G401.6 (cell line): ENCODE measurements around the gene MICALL1.

Experiments
- FAIRE-seq: peaks from 2 replicates; lab custom pipeline; 2012; peaks lifted over from hg19 to GRCh38; lab: Jason Lieb, UNC

MICALL1 gene

GRCh38 chr22:37905534-37906363, at the start of gene MICALL1:
MICALL1 (plus strand) TSS chr22:37906297; CDS start chr22:37906423, 126 bp downstream.
- FAIRE-seq = no peak

GRCh38 chr22:37860796-37861421, 45.2 kb upstream of the MICALL1 start:
- FAIRE-seq = no peak

- no peak for FAIRE-seq
These were observed 43.3 kb upstream of the MICALL1 start for GRCh38 chr22:37862570-37863325.

- FAIRE-seq = no peak
These were observed 40.6 kb upstream of the MICALL1 start for GRCh38 chr22:37865510-37865909.

- FAIRE-seq = no peak
These were observed 35.8 kb upstream of the MICALL1 start for GRCh38 chr22:37870273-37870672.

GRCh38 chr22:37880668-37881440, 25.2 kb upstream of the MICALL1 start:
- no peak for FAIRE-seq

- FAIRE-seq = no peak
These were observed 21.7 kb upstream of the MICALL1 start for GRCh38 chr22:37884420-37884819.

GRCh38 chr22:37887584-37888378, 18.3 kb upstream of the MICALL1 start:
- no peak for FAIRE-seq

GRCh38 chr22:37891926-37892325, 14.2 kb upstream of the MICALL1 start:
- no peak for FAIRE-seq

GRCh38 chr22:37892566-37893335, 13.3 kb upstream of the MICALL1 start:
- no peak for FAIRE-seq

GRCh38 chr22:37893583-37893983, 12.5 kb upstream of the MICALL1 start:
- no peak for FAIRE-seq

GRCh38 chr22:37894939-37895670, 11.0 kb upstream of the MICALL1 start:
- no peak for FAIRE-seq

- no peak for FAIRE-seq
These were observed 9.9 kb upstream of the MICALL1 start for GRCh38 chr22:37896181-37896592.

GRCh38 chr22:37896939-37897338, 9.2 kb upstream of the MICALL1 start:
- no peak for FAIRE-seq

- FAIRE-seq = no peak
These were observed 8.3 kb upstream of the MICALL1 start for GRCh38 chr22:37897807-37898206.

- FAIRE-seq = no peak
These were observed 7.5 kb upstream of the MICALL1 start for GRCh38 chr22:37898441-37899181.

GRCh38 chr22:37904572-37905533, 1.2 kb upstream of the MICALL1 start:
- no peak for FAIRE-seq
